Stimulated activated CD8-positive, alpha-beta memory T cell treated with anti-CD3 and anti-CD28 coated beads, Interleukin-4, amount 100 ng/mL, for 1 hour (primary cell): Measurements from ENCODE around the gene SUPT5H.
A peak's percentile ranks its signal among the peaks of the same experiment; 100 is the strongest.
"Not testable (repeated sequence)": the region's sequence is repeated elsewhere in the genome, so short reads cannot be mapped to it uniquely, and the experiment has no call there.

Experiments
- DNase-seq, 2 donors: peaks; one replicate each; pipeline ENCODE4 v3.0.0-alpha.2; 2020; ENCODE audit warnings: low read depth in 2 of 2, low spot score in 1 of 2

The SUPT5H gene

DNA sequence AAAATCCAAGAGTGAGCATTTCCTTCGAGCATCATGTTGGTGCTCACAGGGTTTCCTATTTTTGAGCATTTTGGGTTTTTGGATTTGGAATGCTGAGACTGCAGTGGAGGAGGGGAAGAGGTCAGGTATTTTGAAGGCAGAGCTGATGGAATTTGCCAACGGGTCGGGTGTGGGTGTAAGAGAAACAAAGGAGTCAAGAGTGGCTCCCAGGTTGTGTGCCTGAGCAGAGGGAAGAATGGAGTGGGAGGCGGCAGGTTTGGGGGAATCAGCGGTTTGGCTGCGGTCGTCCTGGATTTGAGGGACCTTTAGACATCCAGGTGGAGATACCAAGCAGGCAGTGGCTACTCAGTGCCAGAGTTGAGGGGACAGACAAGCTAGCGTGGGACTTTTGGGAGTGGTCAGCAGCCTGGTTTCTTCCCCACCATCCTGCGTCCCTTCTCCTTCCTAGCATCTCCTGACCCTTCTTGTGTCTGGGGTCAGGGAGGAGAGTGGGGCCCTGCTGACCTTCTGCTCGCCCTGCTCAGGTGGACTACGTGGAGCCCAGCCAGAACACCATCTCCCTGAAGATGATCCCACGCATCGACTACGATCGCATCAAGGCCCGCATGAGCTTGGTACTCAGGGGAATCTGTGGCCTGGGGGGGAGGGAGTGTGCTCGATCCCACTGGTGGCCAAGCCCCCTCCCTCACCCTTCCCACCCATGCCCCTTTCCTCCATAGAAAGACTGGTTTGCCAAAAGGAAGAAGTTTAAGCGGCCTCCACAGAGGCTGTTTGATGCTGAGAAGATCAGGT is 20.8 kb downstream of the SUPT5H start:
- DNase-seq = no peak

DNA sequence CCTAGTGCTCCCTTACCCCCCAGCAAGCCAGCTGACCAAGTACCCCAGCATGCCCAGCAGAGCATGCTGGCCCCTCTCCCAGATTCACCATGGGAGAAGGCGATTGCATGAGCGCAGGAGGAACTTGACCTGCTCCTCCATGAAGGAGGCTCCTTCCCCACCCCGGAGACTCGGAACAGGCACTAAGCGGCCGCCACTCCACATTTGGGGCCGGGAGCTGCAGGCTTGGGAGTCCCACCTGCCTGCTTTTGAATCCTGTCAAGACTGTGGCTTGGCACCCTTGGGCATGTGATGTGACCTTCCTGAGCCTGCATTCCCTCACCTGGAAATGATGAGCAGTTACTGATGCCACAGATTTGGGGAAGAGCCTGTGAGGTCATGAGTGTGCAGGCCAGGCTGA is 22.6 kb downstream of the SUPT5H start:
- DNase-seq = no peak

GRCh38 chr19:39469036-39469435 is 23.7 kb downstream of the SUPT5H start:
- DNase-seq = no peak

DNA sequence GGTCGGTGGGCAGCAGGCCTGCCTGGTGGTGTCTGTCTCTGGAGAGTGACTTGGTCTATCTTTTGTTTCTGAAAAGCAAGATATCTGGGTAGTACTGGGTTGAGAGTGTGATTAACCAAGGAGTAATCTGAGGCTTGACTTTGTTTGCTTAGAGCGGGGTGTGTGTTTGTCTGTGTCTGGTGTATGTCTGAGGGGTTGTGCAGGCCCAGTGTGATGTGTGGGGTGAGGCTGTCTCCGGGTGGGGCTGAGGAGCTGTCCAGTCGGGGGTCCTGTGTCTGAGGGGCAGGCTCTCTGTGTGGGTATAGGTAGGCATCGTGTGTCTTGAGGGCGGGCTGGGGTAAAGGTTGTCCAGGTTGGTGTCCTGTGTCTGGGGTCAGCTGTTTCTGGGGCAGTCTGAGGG is 24.2 kb downstream of the SUPT5H start:
- DNase-seq = no peak

DNA sequence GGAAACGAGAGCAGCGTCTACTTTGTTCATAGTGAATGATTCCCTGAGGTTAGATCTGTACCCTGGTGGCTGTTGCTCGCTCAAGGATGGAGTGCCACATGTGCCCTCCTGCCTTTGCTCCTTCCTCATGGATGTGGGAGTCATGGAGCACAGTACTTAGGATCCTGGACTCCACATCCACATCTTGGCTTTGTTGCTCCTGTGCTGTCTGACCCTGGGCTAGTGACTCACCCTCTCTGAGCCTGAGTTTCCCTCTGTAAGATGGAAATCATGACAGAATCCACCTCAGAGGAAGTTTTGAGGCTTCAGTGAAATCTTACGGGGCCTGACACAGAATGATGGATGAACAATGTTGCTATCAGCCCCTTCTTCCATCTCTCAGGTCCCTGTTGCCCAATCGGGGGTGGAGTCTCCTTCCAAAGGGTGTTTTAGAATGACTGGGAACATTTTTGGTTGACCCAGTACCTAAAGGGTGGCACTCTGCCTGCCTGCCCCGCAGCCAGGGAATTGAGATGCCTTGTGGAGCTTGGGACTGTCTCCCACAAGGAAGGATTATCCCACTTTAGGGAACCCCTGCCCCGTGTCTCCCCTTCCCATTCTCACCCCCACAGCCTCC is 25.4 kb downstream of the SUPT5H start:
- no peak for DNase-seq

- no peak for DNase-seq
These were observed 26.6 kb downstream of the SUPT5H start for GRCh38 chr19:39471756-39472536.

DNA sequence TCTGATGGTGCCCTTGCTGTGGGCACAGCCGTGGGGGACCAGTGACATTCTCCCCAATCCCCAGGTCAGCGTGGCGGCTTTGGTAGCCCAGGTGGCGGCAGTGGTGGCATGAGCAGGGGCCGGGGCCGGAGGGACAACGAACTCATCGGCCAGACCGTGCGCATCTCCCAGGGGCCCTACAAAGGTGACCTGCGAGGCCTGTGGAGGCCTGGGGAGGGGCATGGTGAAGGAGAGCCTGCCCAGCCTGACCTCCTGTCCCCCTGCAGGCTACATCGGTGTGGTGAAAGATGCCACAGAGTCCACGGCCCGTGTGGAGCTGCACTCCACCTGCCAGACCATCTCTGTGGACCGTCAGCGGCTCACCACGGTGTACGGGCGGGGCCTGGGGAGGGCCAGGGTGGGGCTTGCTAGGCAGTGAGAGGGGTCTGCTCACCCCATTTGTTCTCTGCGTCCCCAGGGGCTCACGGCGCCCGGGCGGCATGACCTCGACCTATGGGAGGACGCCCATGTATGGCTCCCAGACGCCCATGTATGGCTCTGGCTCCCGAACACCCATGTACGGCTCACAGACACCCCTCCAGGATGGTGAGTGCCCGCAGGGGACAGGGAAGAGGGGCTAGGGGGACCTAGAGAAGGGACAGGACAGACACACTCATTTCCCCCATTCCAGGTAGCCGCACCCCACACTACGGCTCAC is 27.5 kb downstream of the SUPT5H start:
- no peak for DNase-seq

DNA sequence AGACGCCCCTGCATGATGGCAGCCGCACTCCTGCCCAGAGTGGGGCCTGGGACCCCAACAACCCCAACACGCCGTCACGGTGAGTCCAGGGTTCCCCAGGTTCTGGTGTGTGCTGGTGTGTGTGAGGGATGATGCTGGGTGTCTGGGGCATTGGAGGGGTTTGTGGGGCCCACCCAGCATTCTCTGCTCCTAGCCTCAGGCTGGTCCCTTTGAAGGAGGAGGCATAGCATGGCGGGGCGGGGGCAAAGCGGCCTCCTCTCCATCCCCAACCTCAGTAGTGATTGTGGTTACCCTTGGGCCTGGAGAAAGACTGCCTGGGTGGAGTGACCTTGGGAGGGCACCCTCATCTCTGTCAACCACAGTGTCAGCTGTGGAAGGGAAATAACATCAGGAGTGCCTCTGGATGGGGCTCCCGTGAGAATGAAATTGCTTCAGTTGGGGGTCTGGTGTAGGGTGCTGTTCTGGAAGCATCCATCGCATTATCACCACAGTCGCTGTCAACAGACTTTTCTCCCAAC is 28.1 kb downstream of the SUPT5H start:
- DNase-seq = no peak

GRCh38 chr19:39474139-39474620 is 28.8 kb downstream of the SUPT5H start:
- DNase-seq = peak; percentile 33 to 53

DNA sequence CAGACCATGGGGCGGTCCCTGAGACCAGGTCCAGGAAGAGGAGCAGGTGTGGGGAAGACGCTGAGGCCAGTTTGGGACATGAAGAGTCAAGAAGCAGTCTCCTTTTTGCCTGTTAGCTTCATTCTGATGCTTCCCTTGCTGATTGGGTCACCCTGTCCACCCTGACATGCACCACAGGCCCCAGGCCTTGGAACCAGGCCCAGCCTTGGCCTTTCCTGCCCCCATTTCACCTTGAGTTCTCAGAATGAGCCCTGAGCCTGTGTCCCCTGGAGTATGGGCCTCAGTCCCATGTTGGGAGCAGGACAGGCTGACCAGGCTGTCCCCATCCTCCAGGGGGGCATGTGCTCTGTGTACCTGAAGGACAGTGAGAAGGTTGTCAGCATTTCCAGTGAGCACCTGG is 30.4 kb downstream of the SUPT5H start:
- no peak for DNase-seq

DNA sequence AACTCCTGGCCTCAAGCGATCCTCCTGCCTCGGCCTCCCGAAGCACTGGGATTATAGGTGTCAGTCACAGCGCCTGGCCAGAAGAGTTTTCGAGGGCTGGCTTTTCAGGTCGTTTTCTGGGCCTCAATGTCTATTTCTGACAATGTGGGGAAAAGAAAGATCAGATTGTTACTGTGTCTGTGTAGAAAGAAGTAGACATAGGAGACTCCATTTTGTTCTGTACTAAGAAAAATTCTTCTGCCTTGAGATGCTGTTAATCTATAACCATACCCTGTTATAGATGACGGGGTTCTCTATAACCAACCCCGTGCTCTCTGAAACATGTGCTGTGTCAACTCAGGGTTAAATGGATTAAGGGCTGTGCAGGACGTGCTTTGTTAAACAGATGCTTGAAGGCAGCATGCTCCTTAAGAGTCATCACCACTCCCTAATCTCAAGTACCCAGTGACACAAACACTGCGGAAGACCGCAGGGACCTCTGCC is 34.0 kb downstream of the SUPT5H start:
- DNase-seq = not testable (repeated sequence)

GRCh38 chr19:39479916-39480315 is 34.5 kb downstream of the SUPT5H start:
- no peak for DNase-seq

DNA sequence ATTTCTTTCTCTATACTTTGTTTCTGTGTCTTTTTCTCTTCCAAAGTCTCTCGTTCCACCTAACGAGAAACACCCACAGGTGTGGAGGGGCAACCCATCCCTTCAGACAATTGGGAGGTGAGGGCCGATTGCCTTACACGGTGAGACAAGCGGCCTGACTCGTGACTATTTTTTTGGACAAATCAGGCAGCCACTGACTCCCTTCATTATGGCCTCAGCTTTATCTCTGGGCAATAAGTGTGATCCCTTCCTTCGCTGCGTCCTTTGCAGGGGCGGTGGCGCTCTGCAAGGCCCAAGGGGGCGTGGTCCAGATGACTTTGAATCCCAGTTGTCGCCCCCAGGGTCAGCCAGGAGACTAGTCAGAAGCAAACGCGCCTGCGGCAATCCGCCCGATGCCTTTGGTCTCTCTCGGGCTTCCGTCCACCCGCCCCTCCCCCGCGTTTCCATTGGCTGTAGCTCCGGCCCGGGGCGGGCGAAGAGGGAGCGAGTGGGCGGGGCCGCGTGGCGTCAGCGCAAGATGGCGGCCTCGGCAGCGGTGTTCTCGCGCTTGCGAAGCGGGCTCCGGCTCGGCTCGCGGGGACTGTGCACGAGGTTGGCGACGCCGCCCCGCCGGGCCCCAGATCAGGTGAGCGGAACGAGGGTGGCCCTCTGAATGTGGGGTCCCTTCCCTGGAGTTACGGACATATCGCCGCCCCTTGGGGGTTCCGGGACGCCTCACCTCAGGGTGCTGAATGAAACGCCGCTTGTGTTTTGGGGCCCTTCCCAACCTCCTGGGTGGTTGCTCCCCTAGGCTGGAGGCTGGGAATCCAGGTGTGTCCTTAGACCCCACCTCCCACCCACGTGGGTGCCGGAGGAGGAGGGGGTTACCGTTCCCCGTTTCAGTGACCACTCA is 35.2 kb downstream of the SUPT5H start, which contains the start of gene TIMM50:
Gene TIMM50 (plus strand): TSS at position 502 of the 892 bp plus-strand sequence. CDS start 16 bp downstream, at position 518.
- DNase-seq = peak; percentile 90 to 95

GRCh38 chr19:39481229-39481545 is 35.8 kb downstream of the SUPT5H start:
- no peak for DNase-seq

- no peak for DNase-seq
These were observed 36.3 kb downstream of the SUPT5H start for GRCh38 chr19:39481676-39482075.

GRCh38 chr19:39483141-39483540 is 37.8 kb downstream of the SUPT5H start:
- no peak for DNase-seq

GRCh38 chr19:39489756-39490155 is 44.4 kb downstream of the SUPT5H start:
- no peak for DNase-seq

DNA sequence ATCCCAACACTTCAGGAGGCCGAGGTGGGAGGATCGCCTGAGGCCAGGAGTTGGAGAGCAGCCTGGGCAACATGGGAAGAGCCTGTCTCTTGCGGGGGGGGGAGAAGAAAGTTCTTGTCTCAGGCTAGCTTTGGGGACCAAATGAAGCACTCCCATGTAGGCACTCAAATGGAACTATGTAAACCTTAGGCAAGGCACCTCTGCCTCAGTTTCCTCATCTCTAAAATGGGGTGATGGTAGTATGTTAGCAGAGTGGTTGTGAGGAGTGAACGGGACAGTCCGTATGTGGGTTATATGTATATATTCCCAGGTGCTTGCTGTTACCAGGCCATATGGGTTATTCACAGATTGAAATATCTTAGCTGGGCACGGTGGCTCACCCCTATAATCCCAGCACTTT is 46.8 kb downstream of the SUPT5H start:
- DNase-seq = no peak

GRCh38 chr19:39492788-39493187 is 47.4 kb downstream of the SUPT5H start:
- DNase-seq = no peak

- no peak for DNase-seq
These were observed 49.3 kb downstream of the SUPT5H start for GRCh38 chr19:39494661-39495060.
